IPS DF 4.7 (cell line): ENCODE measurements around the gene MYD88.

ENCODE experiments used
- DNase-seq: peaks from one replicate; pipeline ENCODE4 v3.0.0-alpha.2; 2013; ENCODE audit warnings: low spot score; ENCODE audit errors: extremely low read depth

Gene MYD88

GRCh38 chr3:38138349-38139190, at the start of gene MYD88:
MYD88 (plus strand) TSS chr3:38138661; CDS start chr3:38138701, 40 bp downstream.
- DNase-seq: no peak

- DNase-seq: no peak
Measured at GRCh38 chr3:38089163-38089562, 49.3 kb upstream of the MYD88 start.

- DNase-seq: no peak
Measured at GRCh38 chr3:38090453-38090852, 48.0 kb upstream of the MYD88 start.

GRCh38 chr3:38094999-38095398, 43.5 kb upstream of the MYD88 start:
- no peak for DNase-seq

- DNase-seq: no peak
Measured at GRCh38 chr3:38095669-38096483, 42.6 kb upstream of the MYD88 start.

GRCh38 chr3:38097446-38098375, 40.8 kb upstream of the MYD88 start:
- no peak for DNase-seq

GRCh38 chr3:38098376-38098723, 40.1 kb upstream of the MYD88 start:
- DNase-seq: no peak

- DNase-seq: no peak
Measured at GRCh38 chr3:38099518-38099917, 38.9 kb upstream of the MYD88 start.

- DNase-seq: no peak
Measured at GRCh38 chr3:38100498-38100897, 38.0 kb upstream of the MYD88 start.

GRCh38 chr3:38101811-38102443, 36.5 kb upstream of the MYD88 start:
- DNase-seq: no peak

- DNase-seq: no peak
Measured at GRCh38 chr3:38102444-38102814, 36.0 kb upstream of the MYD88 start.

- no peak for DNase-seq
Measured at GRCh38 chr3:38105525-38105924, 32.9 kb upstream of the MYD88 start.

- no peak for DNase-seq
Measured at GRCh38 chr3:38107911-38108648, 30.4 kb upstream of the MYD88 start.

GRCh38 chr3:38108649-38109579, 29.5 kb upstream of the MYD88 start:
- no peak for DNase-seq

- no peak for DNase-seq
Measured at GRCh38 chr3:38109580-38110313, 28.7 kb upstream of the MYD88 start.

GRCh38 chr3:38110314-38111050, 28.0 kb upstream of the MYD88 start:
- no peak for DNase-seq

- DNase-seq: no peak
Measured at GRCh38 chr3:38111201-38111600, 27.3 kb upstream of the MYD88 start.
